ENCODE results near the gene PDE8A. TPM values are rescaled to one million over a fixed set of nuclear protein-coding genes. Genes with fewer than 3 reads are reported as not detected.

PDE8A gene, protein sequence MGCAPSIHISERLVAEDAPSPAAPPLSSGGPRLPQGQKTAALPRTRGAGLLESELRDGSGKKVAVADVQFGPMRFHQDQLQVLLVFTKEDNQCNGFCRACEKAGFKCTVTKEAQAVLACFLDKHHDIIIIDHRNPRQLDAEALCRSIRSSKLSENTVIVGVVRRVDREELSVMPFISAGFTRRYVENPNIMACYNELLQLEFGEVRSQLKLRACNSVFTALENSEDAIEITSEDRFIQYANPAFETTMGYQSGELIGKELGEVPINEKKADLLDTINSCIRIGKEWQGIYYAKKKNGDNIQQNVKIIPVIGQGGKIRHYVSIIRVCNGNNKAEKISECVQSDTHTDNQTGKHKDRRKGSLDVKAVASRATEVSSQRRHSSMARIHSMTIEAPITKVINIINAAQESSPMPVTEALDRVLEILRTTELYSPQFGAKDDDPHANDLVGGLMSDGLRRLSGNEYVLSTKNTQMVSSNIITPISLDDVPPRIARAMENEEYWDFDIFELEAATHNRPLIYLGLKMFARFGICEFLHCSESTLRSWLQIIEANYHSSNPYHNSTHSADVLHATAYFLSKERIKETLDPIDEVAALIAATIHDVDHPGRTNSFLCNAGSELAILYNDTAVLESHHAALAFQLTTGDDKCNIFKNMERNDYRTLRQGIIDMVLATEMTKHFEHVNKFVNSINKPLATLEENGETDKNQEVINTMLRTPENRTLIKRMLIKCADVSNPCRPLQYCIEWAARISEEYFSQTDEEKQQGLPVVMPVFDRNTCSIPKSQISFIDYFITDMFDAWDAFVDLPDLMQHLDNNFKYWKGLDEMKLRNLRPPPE
- 34.6 TPM for total RNA-seq

DNA sequence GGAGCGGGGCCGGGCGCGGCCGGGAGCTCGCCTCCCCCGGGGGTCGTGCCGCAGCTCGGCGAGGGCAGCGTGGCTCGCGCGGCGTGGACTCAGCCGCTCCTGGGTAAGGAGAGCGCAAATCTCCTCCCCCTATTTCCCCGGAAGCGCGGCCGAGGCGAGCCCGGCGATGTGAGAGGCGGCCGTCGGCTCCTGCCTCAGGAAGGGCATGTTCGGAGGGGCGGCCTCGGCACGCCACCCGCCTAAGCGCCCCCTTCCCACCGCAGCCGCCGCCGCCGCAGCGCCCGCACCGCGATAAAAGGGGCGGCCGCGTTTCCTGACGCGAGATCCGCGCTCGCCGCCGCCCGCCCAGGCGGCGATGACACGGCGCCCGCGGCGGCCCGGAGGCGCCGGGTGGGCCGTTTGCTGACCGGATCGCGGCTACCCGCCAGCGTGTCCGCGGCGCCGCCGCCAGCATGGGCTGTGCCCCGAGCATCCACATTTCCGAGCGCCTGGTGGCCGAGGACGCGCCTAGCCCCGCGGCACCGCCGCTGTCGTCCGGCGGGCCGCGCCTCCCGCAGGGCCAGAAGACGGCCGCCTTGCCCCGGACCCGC is at the start of gene PDE8A:
Gene PDE8A, plus strand, starts transcription at position 146 of the 590 bp plus-strand sequence. Its CDS starts 307 bp downstream, at position 453.
- FAIRE-seq (no peak), DNase-seq (ENCODE audit: low spot score in 2 of 2) (peak; percentile 58 to 74)

DNA sequence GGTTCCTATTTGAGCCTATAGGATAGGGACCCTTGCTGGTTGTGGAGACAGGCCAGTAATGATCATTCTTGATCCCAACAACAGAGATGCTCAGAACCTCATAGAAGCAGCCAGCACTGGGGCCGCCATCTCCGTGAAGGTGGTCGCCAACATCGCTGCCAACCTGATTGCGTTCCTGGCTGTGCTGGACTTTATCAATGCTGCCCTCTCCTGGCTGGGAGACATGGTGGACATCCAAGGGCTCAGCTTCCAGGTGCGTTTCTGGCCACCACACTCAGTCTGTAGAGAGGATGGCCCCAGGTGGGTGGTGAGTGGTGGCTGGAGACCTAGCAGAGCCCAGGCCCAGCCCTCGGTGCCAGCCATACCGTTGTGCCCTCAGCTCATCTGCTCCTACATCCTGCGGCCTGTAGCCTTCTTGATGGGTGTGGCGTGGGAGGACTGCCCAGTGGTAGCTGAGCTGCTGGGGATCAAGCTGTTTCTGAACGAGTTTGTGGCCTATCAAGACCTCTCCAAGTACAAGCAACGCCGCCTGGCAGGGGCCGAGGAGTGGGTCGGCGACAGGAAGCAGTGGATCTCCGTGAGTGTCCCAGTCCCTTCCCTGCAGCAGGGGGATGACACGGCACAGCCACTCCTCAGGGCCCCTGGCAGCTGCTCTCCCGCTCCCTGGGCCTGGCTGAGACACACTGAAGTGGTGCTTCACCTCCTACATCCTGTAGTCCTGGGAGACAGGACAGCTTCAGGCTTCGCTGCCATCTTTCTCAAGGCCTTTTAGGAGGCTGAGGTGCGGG is 46.5 kb upstream of the PDE8A start:
- DNase-seq (ENCODE audit: low spot score in 2 of 2): no peak
- no peak for FAIRE-seq

DNA sequence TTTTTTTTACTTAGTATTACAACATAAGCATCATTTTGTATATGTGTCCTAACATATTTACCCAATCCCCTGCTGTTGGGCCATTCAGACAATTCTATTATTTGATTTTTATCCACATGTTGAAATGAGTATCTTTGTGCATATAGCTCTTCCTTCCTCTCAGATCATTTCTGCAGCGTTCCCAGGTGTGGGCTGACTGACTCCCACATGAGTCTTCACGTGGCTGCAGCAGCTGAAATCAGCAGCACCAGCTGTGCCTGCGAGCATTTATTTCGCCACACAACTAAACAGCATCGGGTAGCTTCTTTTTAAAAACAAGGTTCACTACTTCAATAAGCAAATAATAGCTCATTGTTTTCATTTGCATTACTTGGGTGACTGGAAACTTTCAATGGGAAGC is 44.5 kb upstream of the PDE8A start:
- no peak for FAIRE-seq

DNA sequence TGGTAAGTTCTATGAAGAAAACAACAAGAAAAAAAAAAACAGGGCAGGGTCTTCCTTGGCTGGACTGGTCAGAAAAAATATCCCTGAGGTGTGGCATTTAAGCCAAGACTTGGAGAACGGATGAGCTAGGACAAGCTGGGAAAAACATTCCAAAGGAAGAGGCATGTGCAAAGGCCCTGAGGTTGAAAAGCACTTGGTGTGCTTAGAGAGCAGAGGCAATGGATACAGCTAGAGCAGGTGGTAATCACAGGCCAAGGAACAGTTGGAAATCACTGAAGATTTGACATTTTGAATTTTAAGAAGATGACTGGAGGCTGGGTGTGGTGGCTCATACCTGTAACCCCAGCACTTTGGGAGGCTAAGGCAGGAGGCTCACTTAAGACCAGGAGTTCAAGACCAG is 42.9 kb upstream of the PDE8A start:
- FAIRE-seq (no peak), DNase-seq (ENCODE audit: low spot score in 2 of 2) (no peak)

More for the DNA sequence above, 44.5 kb upstream of the PDE8A start:
- peak in 1 of 2 donors; percentile 33 for DNase-seq (ENCODE audit: low spot score in 2 of 2)

DNA sequence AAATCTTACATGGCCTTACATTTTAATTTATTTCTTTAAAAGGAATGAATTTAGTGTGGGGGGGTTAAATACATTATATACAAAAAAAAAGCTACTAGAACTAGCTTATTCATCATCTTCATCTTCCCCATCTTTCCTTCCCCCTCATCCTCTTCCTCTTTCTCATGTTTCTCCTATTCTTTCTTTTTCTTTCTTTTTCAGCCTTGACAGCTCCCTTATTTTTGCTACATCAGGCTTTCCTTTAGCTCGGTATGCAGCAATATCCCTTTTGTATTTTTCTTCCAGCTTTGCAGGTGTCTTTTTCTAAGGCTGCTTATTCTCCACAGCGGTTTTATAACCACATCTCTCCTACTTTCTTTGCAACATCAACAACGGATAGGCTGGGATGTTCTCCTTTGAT is 41.3 kb upstream of the PDE8A start:
- no peak for FAIRE-seq
- DNase-seq (ENCODE audit: low spot score in 2 of 2): no peak

DNA sequence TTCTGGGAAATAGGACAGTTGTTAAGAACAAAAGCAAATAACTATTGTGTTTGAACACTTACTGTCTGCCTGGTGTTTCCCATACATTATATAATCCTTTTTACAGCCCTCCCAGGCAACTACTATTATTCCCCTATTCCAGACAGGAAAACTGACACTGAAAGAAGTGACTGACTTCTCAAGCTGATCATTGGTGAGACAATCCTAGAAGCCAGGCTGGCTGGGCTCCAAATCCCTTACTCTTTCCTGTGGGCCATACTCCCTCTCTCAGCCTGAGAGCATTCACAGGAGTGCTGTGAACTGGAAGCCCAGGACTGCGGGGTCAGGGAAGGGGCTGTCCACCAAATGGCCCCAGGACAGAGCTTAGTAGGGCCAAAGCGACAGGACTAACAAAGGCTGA is 39.2 kb upstream of the PDE8A start:
- no peak for DNase-seq (ENCODE audit: low spot score in 2 of 2)
- FAIRE-seq: no peak

DNA sequence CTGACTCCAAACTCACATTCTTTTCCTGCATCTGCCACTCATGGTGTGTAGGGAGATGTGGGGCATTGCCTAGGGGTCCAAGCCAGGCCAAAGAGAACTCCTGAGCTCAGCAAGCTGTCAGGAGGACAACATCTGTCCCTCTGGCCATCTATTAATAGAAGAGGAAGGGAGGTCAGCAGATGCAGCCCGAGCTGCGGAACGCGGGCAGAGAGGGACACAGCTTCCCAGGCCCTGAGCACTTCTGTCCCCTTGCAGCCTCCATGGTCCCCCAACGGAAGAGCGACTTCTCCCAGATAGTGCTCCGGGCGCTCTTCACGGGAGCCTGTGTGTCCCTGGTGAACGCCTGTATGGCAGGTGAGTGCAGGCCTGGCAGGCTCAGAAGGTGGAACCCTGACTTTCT is 37.3 kb upstream of the PDE8A start:
- FAIRE-seq: no peak
- no peak for DNase-seq (ENCODE audit: low spot score in 2 of 2)

DNA sequence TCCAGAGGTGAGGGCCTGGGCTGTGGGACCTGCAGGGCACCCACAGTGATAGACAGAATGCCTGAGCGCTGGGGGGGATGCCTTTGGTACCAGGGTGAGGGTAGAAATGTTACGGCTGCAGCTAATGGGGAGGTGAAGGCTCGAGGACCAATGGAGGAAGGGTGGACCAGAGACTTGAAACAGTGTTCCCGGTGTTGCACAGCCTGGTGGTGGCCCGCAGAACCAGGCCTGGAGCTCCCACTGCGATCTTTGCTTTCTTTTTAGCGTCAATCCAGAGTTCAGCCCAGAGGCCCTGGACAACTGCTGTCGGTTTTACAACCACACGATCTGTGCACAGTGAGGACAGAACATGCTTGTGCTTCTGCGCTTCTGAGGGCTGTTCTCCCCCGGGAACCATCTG is 36.8 kb upstream of the PDE8A start:
- DNase-seq (ENCODE audit: low spot score in 2 of 2) (no peak), FAIRE-seq (no peak)

DNA sequence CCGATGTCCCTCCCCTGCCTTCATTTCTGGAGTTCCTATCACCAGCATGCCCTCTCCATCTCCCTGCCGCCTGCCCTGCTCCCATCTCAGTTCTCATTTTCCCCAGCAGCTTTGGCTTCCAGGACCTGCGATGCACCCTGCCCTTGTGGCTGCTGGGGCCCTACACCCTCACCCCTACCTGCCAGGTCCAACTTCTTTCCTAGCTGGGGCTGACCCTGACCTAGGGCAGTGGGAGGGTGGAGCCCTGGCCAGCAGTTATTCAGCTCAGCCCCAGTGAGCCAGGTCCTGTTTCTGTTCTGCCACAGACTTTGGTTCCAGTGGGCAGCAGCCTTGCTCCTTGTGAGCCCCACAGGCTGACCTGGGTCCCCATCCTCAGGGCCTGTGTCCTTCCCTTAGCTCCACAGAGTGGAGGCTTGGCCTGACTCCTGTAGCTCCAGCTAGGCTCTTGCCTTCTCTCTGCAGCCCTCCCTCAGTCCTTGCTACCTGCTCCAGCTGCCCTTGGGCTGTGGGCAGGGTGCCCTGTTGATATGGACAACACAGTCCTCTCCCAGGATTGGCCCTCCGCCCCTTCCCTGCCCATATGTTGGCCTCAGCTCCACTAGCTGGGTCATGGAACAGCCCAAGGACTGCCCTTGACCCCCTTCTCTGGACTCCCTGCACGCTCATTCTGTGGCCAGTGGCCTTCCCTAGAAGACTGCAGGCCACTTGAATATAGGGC is 34.7 kb upstream of the PDE8A start:
- FAIRE-seq: no peak
- DNase-seq (ENCODE audit: low spot score in 2 of 2): no peak

DNA sequence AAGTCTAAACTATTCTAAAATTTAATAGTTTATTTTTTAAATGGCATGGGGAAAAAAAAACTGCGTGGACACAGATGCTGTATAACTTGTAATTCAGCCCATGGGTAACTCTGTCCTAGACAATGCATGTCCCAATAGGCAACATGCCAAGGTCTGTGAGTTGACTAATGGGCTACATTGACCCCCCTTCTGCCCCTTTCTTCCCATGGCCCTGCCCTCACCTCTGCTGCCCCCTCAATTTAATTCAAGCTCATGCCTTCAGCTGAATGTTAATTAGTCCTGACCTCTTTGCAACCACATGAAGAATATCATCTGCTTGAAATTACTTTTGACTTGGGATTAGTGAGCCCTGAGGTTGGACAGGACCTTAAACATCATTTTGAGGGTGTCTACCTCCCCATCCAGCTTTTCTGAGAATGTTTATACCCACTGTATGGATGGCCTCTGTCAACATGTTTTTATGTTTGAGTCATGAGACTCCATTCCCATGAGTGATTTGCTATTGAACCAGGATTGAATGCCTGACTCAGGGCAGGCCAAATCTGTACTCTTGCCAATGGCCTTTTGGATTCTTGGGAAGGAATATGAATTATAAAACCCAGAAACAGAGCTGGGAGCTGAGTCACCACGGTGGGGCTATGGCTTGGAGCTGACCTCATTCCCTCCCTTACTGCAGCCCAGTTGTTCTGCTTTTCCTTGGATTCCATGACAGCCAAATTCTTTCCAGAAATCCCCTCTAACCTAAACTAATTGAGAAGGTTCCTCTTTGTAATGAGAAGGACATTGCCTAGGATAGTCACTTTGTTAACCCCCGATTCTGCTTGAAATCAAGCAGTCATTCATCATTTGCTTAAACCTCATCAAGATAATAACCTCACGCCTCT is 33.5 kb upstream of the PDE8A start:
- no peak for DNase-seq (ENCODE audit: low spot score in 2 of 2)
- no peak for FAIRE-seq

DNA sequence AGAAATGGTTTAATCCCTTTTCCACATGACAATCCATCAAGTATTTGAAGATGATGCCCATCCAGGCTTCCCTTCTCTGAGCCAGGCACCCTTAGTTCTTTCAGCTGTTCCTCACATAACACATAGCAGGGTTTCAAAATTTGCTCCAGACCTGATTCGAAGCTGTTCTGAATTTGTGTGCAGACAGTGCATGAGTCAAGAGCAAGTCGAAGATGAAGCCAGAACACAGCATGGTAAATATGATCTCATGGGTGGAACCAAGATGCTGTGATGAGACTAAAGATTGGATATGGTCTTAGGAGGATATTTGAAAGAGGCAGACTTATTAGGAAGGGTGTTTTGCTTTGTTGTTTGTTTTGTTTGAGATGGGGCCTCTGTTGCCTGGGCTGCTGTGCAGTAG is 32.6 kb upstream of the PDE8A start:
- DNase-seq (ENCODE audit: low spot score in 2 of 2) (no peak), FAIRE-seq (no peak)

DNA sequence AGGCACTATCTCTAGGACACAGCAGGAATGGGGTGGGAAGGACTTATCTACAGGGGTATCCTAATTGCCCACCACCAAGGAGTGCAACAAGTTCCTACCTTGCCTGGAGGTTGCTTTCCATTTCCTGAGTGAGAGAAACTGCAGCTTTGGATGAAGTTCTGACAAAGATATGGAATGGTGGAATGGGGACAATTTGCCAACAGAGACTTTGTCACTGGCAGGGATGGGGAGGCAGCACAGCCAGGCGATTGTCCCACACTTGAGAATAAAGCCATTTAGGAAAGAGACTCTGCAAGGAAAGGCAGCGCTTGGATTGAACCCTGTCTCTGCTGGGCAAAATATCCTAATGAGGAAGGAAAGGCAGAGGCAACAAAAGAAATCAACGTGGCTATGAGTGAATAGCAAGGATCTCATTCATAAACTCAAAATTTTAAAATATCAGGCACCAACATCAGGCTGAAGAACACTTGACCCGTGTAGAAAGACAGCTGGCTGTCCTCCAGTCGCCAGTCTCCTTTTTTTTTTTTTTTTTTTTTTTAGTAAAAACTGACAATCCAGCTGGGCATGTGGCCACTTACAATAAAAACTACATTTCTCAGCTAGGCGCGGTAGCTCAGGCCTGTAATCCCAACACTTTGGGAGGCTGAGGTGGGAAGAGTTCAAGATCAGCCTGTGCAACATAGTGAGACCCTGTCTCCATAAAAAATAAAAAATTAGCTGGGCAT is 31.6 kb upstream of the PDE8A start:
- peak in 1 of 2 donors; percentile 17 for DNase-seq (ENCODE audit: low spot score in 2 of 2)

DNA sequence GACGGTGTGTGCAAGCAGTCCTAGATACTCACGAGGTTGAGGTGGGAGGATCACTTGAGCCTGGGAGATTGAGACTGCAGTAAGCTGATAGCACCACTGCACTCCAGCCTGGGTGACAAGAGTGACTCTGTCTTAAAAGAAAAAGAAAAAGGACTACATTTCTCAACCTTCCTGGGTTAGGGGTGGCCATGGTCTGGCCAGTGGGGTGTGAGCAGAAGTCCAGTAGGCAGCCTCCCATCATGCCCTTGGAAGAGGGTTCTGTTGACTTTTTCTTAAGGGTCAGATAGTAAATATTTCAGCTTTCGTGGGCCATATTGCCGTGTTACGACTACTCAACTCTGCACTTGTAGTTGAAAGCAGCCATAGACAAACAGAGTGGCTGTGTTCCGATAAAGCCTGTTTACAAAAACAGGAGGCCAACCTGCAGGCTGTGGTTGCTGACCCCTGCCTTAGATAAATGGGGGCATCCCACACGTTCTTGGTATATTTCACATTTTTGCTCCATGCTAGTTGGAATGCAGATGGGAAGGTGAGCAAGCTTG is 31.0 kb upstream of the PDE8A start:
- FAIRE-seq: no peak

More for the DNA sequence above, 31.6 kb upstream of the PDE8A start:
- no peak for FAIRE-seq

DNA sequence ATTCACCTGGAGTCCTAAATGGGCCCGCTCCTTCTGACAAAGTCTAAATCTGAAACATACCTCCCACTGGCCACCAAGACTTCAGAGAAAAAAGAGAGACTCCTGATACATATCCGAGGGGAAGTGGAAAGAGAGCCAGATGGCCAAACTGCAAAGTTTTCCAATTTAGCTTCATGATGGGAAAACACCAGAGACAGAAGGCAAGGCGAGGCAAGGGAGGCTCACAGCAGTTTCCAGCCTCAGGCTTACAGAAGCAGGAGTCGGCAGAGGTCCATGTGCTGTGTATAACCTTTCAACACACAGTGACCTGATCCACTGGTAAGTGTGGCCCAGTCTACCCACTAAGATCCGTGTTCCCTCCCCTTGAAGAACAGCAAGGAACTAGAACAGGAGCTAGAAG is 29.9 kb upstream of the PDE8A start:
- FAIRE-seq (no peak), DNase-seq (ENCODE audit: low spot score in 2 of 2) (no peak)

More for the DNA sequence above, 31.0 kb upstream of the PDE8A start:
- no peak for DNase-seq (ENCODE audit: low spot score in 2 of 2)

DNA sequence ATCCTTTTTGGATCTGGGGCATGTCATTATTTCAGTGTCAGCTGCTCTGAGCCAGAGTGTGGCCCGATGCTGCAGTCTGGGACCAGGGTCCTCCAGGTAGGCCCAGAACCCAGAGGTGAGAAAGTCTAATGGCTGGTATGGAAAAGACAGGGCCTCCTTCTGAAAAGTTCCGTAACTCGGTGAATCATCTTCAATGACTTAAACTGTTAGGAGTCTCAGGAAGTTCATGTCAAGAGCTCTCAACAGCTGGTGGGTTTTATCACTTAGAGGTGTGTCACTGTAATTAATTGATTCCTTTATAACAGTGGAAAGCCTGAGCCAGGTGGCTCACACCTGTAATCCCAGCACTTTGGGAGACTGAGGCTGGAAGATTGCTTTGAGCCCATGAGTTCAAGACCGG is 28.5 kb upstream of the PDE8A start:
- DNase-seq (ENCODE audit: low spot score in 2 of 2): no peak
- no peak for FAIRE-seq

DNA sequence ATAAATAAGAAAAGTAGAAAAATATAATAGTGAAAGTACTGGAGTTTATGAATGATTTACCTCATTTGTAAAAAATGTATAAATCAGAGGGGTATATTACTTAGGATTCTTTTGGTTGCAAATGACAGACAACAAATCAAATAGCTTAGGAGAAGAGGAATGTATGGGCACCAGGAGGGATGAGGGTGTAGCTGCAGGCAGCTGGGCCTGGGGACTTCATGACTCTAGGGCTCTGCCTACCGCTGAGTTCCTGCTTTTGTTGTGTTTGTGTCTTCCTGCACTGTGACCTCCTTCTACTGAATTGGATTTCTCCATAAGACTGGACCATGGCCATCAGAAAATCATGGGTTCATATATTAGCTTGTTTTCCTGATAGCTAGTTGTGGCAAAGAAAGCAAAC is 27.9 kb upstream of the PDE8A start:
- DNase-seq (ENCODE audit: low spot score in 2 of 2): no peak

DNA sequence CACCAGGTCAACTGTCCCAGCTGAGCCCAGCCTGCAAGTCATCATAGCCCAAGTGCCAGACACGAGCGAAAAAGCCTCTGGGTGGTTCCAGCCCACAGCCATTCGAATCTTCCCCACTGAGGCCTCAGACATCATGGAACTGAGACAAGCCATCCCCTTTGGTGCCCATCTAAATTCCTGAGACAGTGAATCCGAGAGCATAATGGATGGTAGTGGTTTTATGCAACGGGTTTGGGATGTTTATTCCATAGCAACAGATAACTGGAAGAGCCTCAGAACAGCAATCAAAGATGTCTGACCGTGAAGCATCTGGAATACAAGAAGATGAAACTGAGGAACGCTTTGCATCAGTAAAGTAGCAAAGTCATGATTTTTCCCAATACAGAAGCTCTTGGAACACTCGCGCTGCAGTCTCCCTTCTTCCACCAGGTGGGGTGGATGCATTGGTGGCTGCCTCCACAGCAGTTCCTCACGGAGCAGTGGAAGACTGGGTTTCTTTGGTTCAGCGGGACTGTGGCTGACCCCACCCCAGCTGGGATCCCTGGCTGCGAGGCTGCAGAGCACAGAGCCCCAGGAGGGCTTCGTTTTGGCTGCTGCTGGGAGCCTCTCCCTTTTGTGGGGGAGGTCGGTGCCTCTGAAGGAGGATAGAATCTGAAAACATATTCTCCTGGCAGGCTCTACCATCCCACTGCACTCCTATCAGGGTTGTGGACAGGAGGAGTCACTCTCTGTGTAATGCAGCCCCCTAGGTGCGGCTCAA is 26.4 kb upstream of the PDE8A start:
- FAIRE-seq: no peak
- peak in 1 of 2 donors; percentile 68 for DNase-seq (ENCODE audit: low spot score in 2 of 2)

More for the DNA sequence above, 27.9 kb upstream of the PDE8A start:
- FAIRE-seq: no peak
